HepG2 (cell line): ENCODE measurements around the gene ARID3C. TPM values are rescaled to one million over a fixed set of nuclear protein-coding genes. Genes with fewer than 3 reads are reported as not detected.
A peak's percentile ranks its signal among the peaks of the same experiment; 100 is the strongest.

Experiments used
- AFF4 ChIP-seq: sonication (generic); formaldehyde crosslinking; IDR thresholded peaks from 2 replicates; pipeline ENCODE4 v1.4.0; 2020; ENCODE audit warnings: missing genetic modification reagents
- CENPX ChIP-seq: sonication (generic); formaldehyde crosslinking; IDR thresholded peaks from 2 replicates; pipeline ENCODE4 v1.9.0; 2021; ENCODE audit warnings: mild to moderate bottlenecking, missing genetic modification reagents, moderate library complexity
- HNF1A ChIP-seq, 2 experiments: sonication (generic) in 1 of 2; formaldehyde crosslinking in 1 of 2; IDR thresholded peaks; 2 replicates each; pipeline versions ENCODE4 v1.4.0 to v1.6.1; 2016 to 2020; ENCODE audit warnings: borderline replicate concordance in 1 of 2, low read depth in 1 of 2, mild to moderate bottlenecking in 1 of 2, missing genetic modification reagents in 1 of 2
- MNT ChIP-seq: fragments of 450-650 bp; IDR thresholded peaks from 2 replicates; pipeline ENCODE4 v1.6.1; 2016
- MTA1 ChIP-seq: sonication (generic); formaldehyde crosslinking; IDR thresholded peaks from 2 replicates; pipeline ENCODE4 v1.4.0; 2020; ENCODE audit warnings: missing genetic modification reagents, mild to moderate bottlenecking, borderline replicate concordance
- NBN ChIP-seq: fragments of 450-650 bp; conservative IDR thresholded peaks from 2 replicates; pipeline ENCODE4 v1.6.1; 2017
- NFE2 ChIP-seq: sonication (generic); formaldehyde crosslinking; IDR thresholded peaks from 2 replicates; pipeline ENCODE4 v1.4.0; 2020; ENCODE audit warnings: missing genetic modification reagents
- RBM22 ChIP-seq: fragments of 200-400 bp; formaldehyde crosslinking; optimal IDR thresholded peaks from 2 replicates; pipeline ENCODE3; 2017; ENCODE audit warnings: mild to moderate bottlenecking, low read length, moderate library complexity
- RXRA ChIP-seq: sonication (generic); formaldehyde crosslinking; IDR thresholded peaks from 2 replicates; pipeline ENCODE4 v1.5.1; 2020; ENCODE audit warnings: missing genetic modification reagents
- SIN3B ChIP-seq: fragments of 150-350 bp; IDR thresholded peaks from 2 replicates; pipeline ENCODE4 v1.6.1; 2014; ENCODE audit warnings: low read length
- TEAD3 ChIP-seq: optimal IDR thresholded peaks from 2 replicates; pipeline ENCODE3; 2016; ENCODE audit warnings: borderline replicate concordance
- TFDP1 ChIP-seq: IDR thresholded peaks from 2 replicates; pipeline ENCODE4 v1.6.1; 2016; ENCODE audit warnings: missing compliant biosample characterization, missing genetic modification reagents, borderline replicate concordance
- TP53 ChIP-seq: sonication (generic); formaldehyde crosslinking; conservative IDR thresholded peaks from 2 replicates; pipeline ENCODE4 v1.4.0; 2020; ENCODE audit warnings: missing genetic modification reagents
- ZBTB7B ChIP-seq: sonication (generic); formaldehyde crosslinking; IDR thresholded peaks from 2 replicates; pipeline ENCODE4 v1.4.0; 2020; ENCODE audit warnings: missing genetic modification reagents
- ZNF430 ChIP-seq: sonication (generic); formaldehyde crosslinking; IDR thresholded peaks from 2 replicates; pipeline ENCODE4 v1.9.0; 2021; ENCODE audit warnings: mild to moderate bottlenecking, missing genetic modification reagents
- ZNF777 ChIP-seq: sonication (generic); formaldehyde crosslinking; IDR thresholded peaks from 2 replicates; pipeline ENCODE4 v1.4.0; 2020; ENCODE audit warnings: missing genetic modification reagents
- ZNF800 ChIP-seq: sonication (generic); formaldehyde crosslinking; IDR thresholded peaks from 2 replicates; pipeline ENCODE4 v1.4.0; 2020; ENCODE audit warnings: missing genetic modification reagents
- ZSCAN31 ChIP-seq: sonication (generic); formaldehyde crosslinking; IDR thresholded peaks from 2 replicates; pipeline ENCODE4 v1.5.0; 2020; ENCODE audit warnings: low read depth, mild to moderate bottlenecking, missing genetic modification reagents
- polyA plus RNA-seq, 8 experiments: library from polyadenylated mRNA; depleted of rRNA in 3 of 8; stranded (reverse) in 7 of 8; unstranded in 1 of 8; fragments of >200 nt; fragmentation: Illumina TruSeq in 4 of 8; extraction: Trizol in 4 of 8; gene quantifications; 2 replicates each; pipeline versions ENCODE4 v1.2.1 to v1.2.3, GENCODE V29; 2011 to 2016; ENCODE audit warnings: low read depth in 4 of 8, missing spikeins in 1 of 8, mixed read lengths in 1 of 8; ENCODE audit not compliant: insufficient read depth in 1 of 8
- total RNA-seq, 5 experiments: library from RNA; depleted of rRNA; stranded (reverse); fragments of >200 nt; fragmentation: Illumina TruSeq; extraction: Trizol; gene quantifications; 2 replicates each; pipeline ENCODE4 v1.2.3, GENCODE V29; 2016; ENCODE audit warnings: low read depth in 1 of 5

ARID3C gene
- total and polyA plus RNA-seq, 2 of the 13 experiments (the other 11 are each of a cell fraction or from before 2014, with no cell fraction given): not detected

GRCh38 chr9:34644766-34645314 lies 16.0 kb upstream of the ARID3C start (continued):
- no peak for TF ChIP-seq TFDP1 (CRISPR knock-in tag)
- TF ChIP-seq ZNF800 (CRISPR knock-in tag): no peak
- TF ChIP-seq MNT: no peak
- no peak for TF ChIP-seq NFE2 (CRISPR knock-in tag)
- TF ChIP-seq ZNF777 (CRISPR knock-in tag): no peak
- TF ChIP-seq AFF4 (CRISPR knock-in tag): no peak
- 0 out of 2 replicates have a peak, but pooled peaks have one; percentile 29 for TF ChIP-seq ZSCAN31
- TF ChIP-seq TEAD3 (CRISPR knock-in tag): peak; percentile 90
- no peak for TF ChIP-seq SIN3B
- TF ChIP-seq RXRA (CRISPR knock-in tag): peak; percentile 96
- peak; percentile 43; the same call in 1 of the 2 replicates for TF ChIP-seq ZBTB7B (CRISPR knock-in tag)
- TF ChIP-seq ZNF430 (CRISPR knock-in tag): no peak
- no peak for TF ChIP-seq NBN
- no peak for TF ChIP-seq RBM22
- TF ChIP-seq MTA1: peak; percentile 36; the same call in 1 of the 2 replicates
- TF ChIP-seq HNF1A (IDR thresholded peaks at IDR 0.05; ENCODE audit: low read depth): no peak
- peak; percentile 30; the same call in 1 of the 2 replicates for TF ChIP-seq HNF1A (CRISPR knock-in tag; IDR thresholded peaks at IDR 0.05; ENCODE audit: borderline replicate concordance)
- TF ChIP-seq CENPX (CRISPR knock-in tag): no peak
- no peak for TF ChIP-seq TP53
